ENCODE measurements around the gene APOD.
A peak's percentile ranks its signal among the peaks of the same experiment; 100 is the strongest.

Gene APOD

GRCh38 chr3:195544634-195545033 lies 39.1 kb downstream of the APOD start:
- H3K27ac ChIP-seq (ENCODE audit: extremely low read depth, low read depth, low read length), result no peak overlapping the region
- no peaks in the 10 kb centered on the region for H3K9me3 ChIP-seq (ENCODE audit: control insufficient read depth, insufficient read depth, low read depth, low read length)
- H3K4me1 ChIP-seq (ENCODE audit: control insufficient read depth, insufficient read depth, low read length), result no peaks in the 10 kb centered on the region
- CTCF ChIA-PET, result interaction anchor here (1.5 kb wide), 1 partner anchor 273 kb away, joined by 4 read pairs; the partner anchor contains the start of gene XXYLT1
- no peak overlapping the region for H3K4me3 ChIP-seq (ENCODE audit: low read depth, low read length)
- no peaks in the 10 kb centered on the region for H3K36me3 ChIP-seq (ENCODE audit: control insufficient read depth in 2 of 2, insufficient read depth in 1 of 2, low read length in 2 of 2)
- no peak for TF ChIP-seq SCRT1 (tag by site-specific recombination; IDR thresholded peaks at IDR 0.05; ENCODE audit: borderline replicate concordance)
- no peak for TF ChIP-seq ZNF423 (tag by site-specific recombination; IDR thresholded peaks at IDR 0.05)
- TF ChIP-seq EGR2 (tag by site-specific recombination; IDR thresholded peaks at IDR 0.05; ENCODE audit: low read depth), result no peak
- TF ChIP-seq ZBTB48 (tag by site-specific recombination; IDR thresholded peaks at IDR 0.05), result no peak
- TF ChIP-seq PRDM10 (tag by site-specific recombination; IDR thresholded peaks at IDR 0.05), result no peak
- no peak for TF ChIP-seq ZNF529 (tag by site-specific recombination; IDR thresholded peaks at IDR 0.05; ENCODE audit: insufficient replicate concordance)
- TF ChIP-seq ATF2 (tag by site-specific recombination; IDR thresholded peaks at IDR 0.05; ENCODE audit: low read depth), result no peak
- TF ChIP-seq ZNF624 (tag by site-specific recombination; IDR thresholded peaks at IDR 0.05), result no peak
- TF ChIP-seq AEBP2 (tag by site-specific recombination; IDR thresholded peaks at IDR 0.05; ENCODE audit: borderline replicate concordance), result no peak
- no peak for TF ChIP-seq ZNF416 (tag by site-specific recombination; IDR thresholded peaks at IDR 0.05)
- TF ChIP-seq ZNF510 (tag by site-specific recombination; IDR thresholded peaks at IDR 0.05; ENCODE audit: insufficient replicate concordance), result no peak
- POLR2A ChIA-PET, result interaction anchor here (0.6 kb wide), 1 partner anchor 16 kb away, joined by 3 read pairs; no protein-coding TSS in a partner anchor

- Histone ChIP-seq H3K36me3 (ENCODE audit: control insufficient read depth in 2 of 2, insufficient read depth in 1 of 2, low read length in 2 of 2) (no peaks in the 10 kb centered on the region), H3K9me3 (ENCODE audit: control insufficient read depth, insufficient read depth, low read depth, low read length) (no peaks in the 10 kb centered on the region), H3K27ac (ENCODE audit: extremely low read depth, low read depth, low read length) (no peak overlapping the region), H3K4me3 (ENCODE audit: low read depth, low read length) (no peak overlapping the region), H3K4me1 (ENCODE audit: control insufficient read depth, insufficient read depth, low read length) (no peaks in the 10 kb centered on the region)
- TF ChIP-seq ZNF341 (tag by site-specific recombination; IDR thresholded peaks at IDR 0.05; ENCODE audit: low read depth), result 0 out of 2 replicates have a peak, but pooled peaks have one; percentile 1
- TF ChIP-seq KLF9 (tag by site-specific recombination; IDR thresholded peaks at IDR 0.05; ENCODE audit: low read depth), result no peak
- ChIA-PET CTCF (interaction anchor here (2.6 kb wide), 1 partner anchor 273 kb away, joined by 10 read pairs; the partner anchor contains the start of gene XXYLT1), POLR2A (no interaction called here)
Observed at GRCh38 chr3:195544230-195544536, 39.6 kb downstream of the APOD start.

GRCh38 chr3:195543500-195544229 lies 40.1 kb downstream of the APOD start:
- Histone ChIP-seq H3K4me3 (ENCODE audit: low read depth, low read length) (peak overlapping the region; percentile 52), H3K27ac (ENCODE audit: extremely low read depth, low read depth, low read length) (no peak overlapping the region), H3K9me3 (ENCODE audit: control insufficient read depth, insufficient read depth, low read depth, low read length) (no peaks in the 10 kb centered on the region), H3K36me3 (ENCODE audit: control insufficient read depth in 2 of 2, insufficient read depth in 1 of 2, low read length in 2 of 2) (no peaks in the 10 kb centered on the region), H3K4me1 (ENCODE audit: control insufficient read depth, insufficient read depth, low read length) (no peaks in the 10 kb centered on the region)
- CTCF ChIA-PET, result interaction anchor here (1.2 to 2.6 kb wide), 2 partner anchors 13 to 273 kb away, joined by 4 to 10 read pairs; partner anchors contain the start of gene XXYLT1
- POLR2A ChIA-PET, result interaction anchor here (0.8 to 1.7 kb wide), 11 partner anchors 8 to 273 kb away, joined by 3 to 11 read pairs (median 4); partner anchors contain the start of genes ACAP2, APOD and XXYLT1
- no peak for TF ChIP-seq MYNN (tag by site-specific recombination; IDR thresholded peaks at IDR 0.05; ENCODE audit: borderline replicate concordance)
- no peak for TF ChIP-seq ZNF18 (tag by site-specific recombination; IDR thresholded peaks at IDR 0.05)
- TF ChIP-seq ZNF488 (tag by site-specific recombination; IDR thresholded peaks at IDR 0.05), result no peak
- TF ChIP-seq ZNF626 (tag by site-specific recombination; IDR thresholded peaks at IDR 0.05), result no peak
- TF ChIP-seq TRIM28 (IDR thresholded peaks at IDR 0.05; ENCODE audit: borderline replicate concordance, low read length), result no peak
- TF ChIP-seq ZNF146 (tag by site-specific recombination; IDR thresholded peaks at IDR 0.05), result no peak
- TF ChIP-seq ZNF585B (tag by site-specific recombination; IDR thresholded peaks at IDR 0.05), result no peak
- TF ChIP-seq ZNF677 (tag by site-specific recombination; IDR thresholded peaks at IDR 0.05), result no peak
- TF ChIP-seq ZNF785 (tag by site-specific recombination; IDR thresholded peaks at IDR 0.05), result no peak

All from HEK293 (cell line).